HEK293T (cell line): ENCODE measurements around the gene NAV2.

ENCODE experiments used
- CTCF ChIA-PET: fragments of 350-600 bp; formaldehyde crosslinking; extraction: SDS; loops from one replicate; lab custom pipeline; 2021; ENCODE audit warnings: antibody characterized with exemption, inconsistent platforms; lab: Yijun Ruan, JAX
- POLR2A ChIA-PET: fragments of 350-600 bp; formaldehyde crosslinking; extraction: SDS; loops from one replicate; lab custom pipeline; 2020; ENCODE audit warnings: antibody characterized with exemption, inconsistent platforms; lab: Yijun Ruan, JAX
- DNase-seq: peaks from one replicate; pipeline ENCODE4 v3.0.0; 2012; ENCODE audit warnings: mixed read lengths; ENCODE audit errors: extremely low spot score
- ARNT ChIP-seq: fragments of 450-650 bp; IDR thresholded peaks from 2 replicates; pipeline ENCODE4 v1.6.1; 2017; ENCODE audit warnings: mild to moderate bottlenecking
- BHLHE40 ChIP-seq: fragments of 450-650 bp; IDR thresholded peaks from 2 replicates; pipeline ENCODE4 v1.6.1; 2016; ENCODE audit warnings: mild to moderate bottlenecking, moderate library complexity, borderline replicate concordance
- CTBP1 ChIP-seq: fragments of 450-650 bp; IDR thresholded peaks from 2 replicates; pipeline ENCODE4 v1.6.1; 2016; ENCODE audit warnings: borderline replicate concordance
- ELF4 ChIP-seq: fragments of 450-650 bp; IDR thresholded peaks from 2 replicates; pipeline ENCODE4 v1.6.1; 2017; ENCODE audit warnings: antibody characterized with exemption
- FOXA1 ChIP-seq: fragments of 450-650 bp; IDR thresholded peaks from 2 replicates; pipeline ENCODE4 v1.6.1; 2016; ENCODE audit warnings: mild to moderate bottlenecking
- FOXK2 ChIP-seq: fragments of 450-650 bp; IDR thresholded peaks from 2 replicates; pipeline ENCODE4 v1.6.1; 2016; ENCODE audit warnings: mild to moderate bottlenecking
- FOXM1 ChIP-seq: fragments of 450-650 bp; IDR thresholded peaks from 2 replicates; pipeline ENCODE4 v1.6.1; 2017; ENCODE audit warnings: mild to moderate bottlenecking, borderline replicate concordance
- HDGF ChIP-seq: fragments of 450-650 bp; IDR thresholded peaks from 2 replicates; pipeline ENCODE4 v1.6.1; 2017; ENCODE audit warnings: antibody characterized with exemption, borderline replicate concordance
- L3MBTL2 ChIP-seq: fragments of 450-650 bp; conservative IDR thresholded peaks from 2 replicates; pipeline ENCODE4 v1.6.1; 2016; ENCODE audit warnings: mild to moderate bottlenecking
- LEF1 ChIP-seq: fragments of 450-650 bp; IDR thresholded peaks from 2 replicates; pipeline ENCODE4 v1.6.1; 2017; ENCODE audit warnings: mild to moderate bottlenecking, borderline replicate concordance
- NFRKB ChIP-seq: fragments of 450-650 bp; IDR thresholded peaks from 2 replicates; pipeline ENCODE4 v1.6.1; 2016; ENCODE audit warnings: mild to moderate bottlenecking, moderate library complexity
- PKNOX1 ChIP-seq: fragments of 450-650 bp; IDR thresholded peaks from 2 replicates; pipeline ENCODE4 v1.6.1; 2016
- SP1 ChIP-seq: fragments of 450-650 bp; IDR thresholded peaks from 2 replicates; pipeline ENCODE4 v1.6.1; 2017
- SUZ12 ChIP-seq: fragments of 450-650 bp; IDR thresholded peaks from 2 replicates; pipeline ENCODE4 v1.6.1; 2016; ENCODE audit warnings: mild to moderate bottlenecking
- TARDBP ChIP-seq: fragments of 450-650 bp; IDR thresholded peaks from 2 replicates; pipeline ENCODE4 v1.6.1; 2016
- ZNF384 ChIP-seq: fragments of 450-650 bp; IDR thresholded peaks from 2 replicates; pipeline ENCODE4 v1.6.1; 2016

NAV2 gene

GRCh38 chr11:19919050-19919561 is 206.5 kb downstream of the NAV2 start:
- DNase-seq, result no peak
- ChIA-PET CTCF (interaction anchor here (1.1 kb wide), 2 partner anchors 15 to 18 kb away, joined by 3 read pairs; no protein-coding TSS in a partner anchor), POLR2A (no interaction called here)
- TF ChIP-seq ZNF384, result no peak
- TF ChIP-seq PKNOX1, result no peak
- TF ChIP-seq ARNT, result no peak
- TF ChIP-seq L3MBTL2, result no peak
- no peak for TF ChIP-seq LEF1
- TF ChIP-seq SP1, result no peak
- TF ChIP-seq FOXA1, result no peak
- no peak for TF ChIP-seq CTBP1
- TF ChIP-seq HDGF, result no peak
- no peak for TF ChIP-seq NFRKB
- TF ChIP-seq FOXK2, result no peak
- TF ChIP-seq BHLHE40, result no peak
- no peak for TF ChIP-seq TARDBP
- TF ChIP-seq ELF4, result no peak
- no peak for TF ChIP-seq FOXM1
- no peak for TF ChIP-seq SUZ12

GRCh38 chr11:19920982-19921381 is 208.3 kb downstream of the NAV2 start:
- DNase-seq, result no peak
- ChIA-PET CTCF (no interaction called here), POLR2A (no interaction called here)
- peak; percentile 12; the same call in 1 of the 2 replicates for TF ChIP-seq PKNOX1
- no peak for TF ChIP-seq CTBP1

- no peak for DNase-seq
- TF ChIP-seq ZNF384, result no peak
- TF ChIP-seq TARDBP, result no peak
- TF ChIP-seq PKNOX1, result no peak
- TF ChIP-seq FOXM1, result no peak
- TF ChIP-seq BHLHE40, result no peak
- TF ChIP-seq SUZ12, result no peak
- TF ChIP-seq SP1, result no peak
- TF ChIP-seq NFRKB, result no peak
- ChIA-PET POLR2A (no interaction called here), CTCF (no interaction called here)
These were observed 209.5 kb downstream of the NAV2 start for GRCh38 chr11:19921976-19922688.

GRCh38 chr11:19922689-19923035 is 210.0 kb downstream of the NAV2 start:
- TF ChIP-seq FOXA1, result no peak
- no peak for DNase-seq
- CTCF ChIA-PET, result no interaction called here
- POLR2A ChIA-PET, result no interaction called here

GRCh38 chr11:19923626-19924025 is 211.0 kb downstream of the NAV2 start:
- no peak for DNase-seq
- POLR2A ChIA-PET, result no interaction called here
- TF ChIP-seq FOXA1, result no peak
- no peak for TF ChIP-seq FOXM1
- TF ChIP-seq NFRKB, result no peak
- no peak for TF ChIP-seq ARNT
- TF ChIP-seq CTBP1, result no peak
- no peak for TF ChIP-seq ZNF384
- no peak for TF ChIP-seq SP1
- TF ChIP-seq ELF4, result no peak
- TF ChIP-seq TARDBP, result no peak
- no peak for TF ChIP-seq BHLHE40
- TF ChIP-seq PKNOX1, result no peak
- no peak for TF ChIP-seq HDGF
- TF ChIP-seq FOXK2, result no peak
- TF ChIP-seq SUZ12, result no peak
- no peak for TF ChIP-seq LEF1
- TF ChIP-seq L3MBTL2, result no peak
- CTCF ChIA-PET, result no interaction called here

- POLR2A ChIA-PET, result no interaction called here
- no peak for DNase-seq
- TF ChIP-seq L3MBTL2 (no peak), TARDBP (no peak), HDGF (no peak), SP1 (no peak), NFRKB (no peak), FOXK2 (no peak), LEF1 (no peak), PKNOX1 (no peak), BHLHE40 (no peak), FOXM1 (no peak), CTBP1 (no peak), ZNF384 (no peak), ARNT (no peak), ELF4 (no peak), SUZ12 (no peak), FOXA1 (no peak)
- CTCF ChIA-PET, result interaction anchor here (0.6 kb wide), 1 partner anchor 13 kb away, joined by 3 read pairs; no protein-coding TSS in a partner anchor
These were observed 211.7 kb downstream of the NAV2 start for GRCh38 chr11:19924311-19924710.
